KMS-11 (cell line): ENCODE data around the gene MYOM3.

Experiments used
- H2AFZ ChIP-seq: fragments of 200-600 bp; sonication (generic); 2 replicates; pipeline ENCODE4 v1.6.1; 2016; ENCODE audit warnings: antibody characterized with exemption, mixed run types, low read depth
- H3K27ac ChIP-seq: fragments of 200-600 bp; sonication (generic); 2 replicates; pipeline ENCODE4 v1.6.1; 2016; ENCODE audit warnings: mild to moderate bottlenecking, mixed run types
- H3K27me3 ChIP-seq: fragments of 200-600 bp; sonication (generic); 2 replicates; pipeline ENCODE4 v1.6.1; 2017; ENCODE audit warnings: mild to moderate bottlenecking, low read depth, mixed run types, moderate library complexity; ENCODE audit not compliant: insufficient read depth
- H3K36me3 ChIP-seq: fragments of 200-600 bp; sonication (generic); 2 replicates; pipeline ENCODE4 v1.6.1; 2017; ENCODE audit warnings: mild to moderate bottlenecking, mixed run types; ENCODE audit not compliant: insufficient read depth
- H3K4me1 ChIP-seq: fragments of 200-600 bp; sonication (generic); 2 replicates; pipeline ENCODE4 v1.6.1; 2016; ENCODE audit warnings: mild to moderate bottlenecking, low read depth, mixed run types; ENCODE audit not compliant: poor library complexity, severe bottlenecking
- H3K4me2 ChIP-seq: fragments of 200-600 bp; sonication (generic); 2 replicates; pipeline ENCODE4 v1.7.0; 2016; ENCODE audit warnings: mild to moderate bottlenecking, mixed run types
- H3K4me3 ChIP-seq: fragments of 200-600 bp; sonication (generic); IDR thresholded peaks from 2 replicates; pipeline ENCODE4 v1.6.1; 2017; ENCODE audit warnings: low read depth, low read length, mixed read lengths; ENCODE audit not compliant: insufficient read depth
- H3K79me2 ChIP-seq: fragments of 200-600 bp; sonication (generic); 2 replicates; pipeline ENCODE4 v1.6.1; 2016; ENCODE audit warnings: low read depth, mixed run types; ENCODE audit not compliant: insufficient read depth
- H3K9ac ChIP-seq: fragments of 200-600 bp; sonication (generic); 2 replicates; pipeline ENCODE4 v1.6.1; 2016; ENCODE audit warnings: mild to moderate bottlenecking, mixed run types
- H4K20me1 ChIP-seq: fragments of 200-600 bp; sonication (generic); 2 replicates; pipeline ENCODE4 v1.6.1; 2016; ENCODE audit warnings: mild to moderate bottlenecking, mixed run types; ENCODE audit not compliant: insufficient read depth
- TF ChIP-seq, protein P1 (sequence below): fragments of 200-600 bp; sonication (generic); conservative IDR thresholded peaks from 2 replicates; pipeline ENCODE4 v1.6.1; 2017; ENCODE audit warnings: low read depth, mild to moderate bottlenecking, antibody characterized with exemption, low read length, moderate library complexity, mixed read lengths

Gene MYOM3

DNA sequence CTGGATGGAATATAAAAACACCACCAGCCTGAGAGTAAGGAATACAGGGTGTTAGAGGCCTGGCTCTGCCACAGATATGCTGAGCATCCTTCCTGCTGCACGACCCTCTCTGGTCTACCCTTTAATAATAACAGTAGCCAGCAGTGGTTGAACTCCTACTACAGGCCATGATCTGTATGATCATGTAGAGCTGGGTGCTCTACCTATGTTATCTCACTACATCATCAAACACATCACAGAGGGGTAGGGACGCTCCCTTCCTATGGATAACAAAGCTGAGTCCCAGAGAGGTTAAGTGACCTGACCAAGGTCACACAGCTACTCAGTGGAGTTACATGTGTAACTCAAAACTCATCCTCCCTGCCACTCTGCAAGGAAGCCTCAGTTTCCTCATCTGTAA, 13.0 kb upstream of the MYOM3 start:
- Histone ChIP-seq H3K4me2 (no peak overlapping the region), H3K27ac (no peak overlapping the region), H3K4me1 (no peaks in the 10 kb centered on the region), H4K20me1 (no peaks in the 10 kb centered on the region), H3K79me2 (no peaks in the 10 kb centered on the region), H3K9ac (no peak overlapping the region), H3K27me3 (no peaks in the 10 kb centered on the region), H3K4me3 (no peak overlapping the region), H3K36me3 (no peaks in the 10 kb centered on the region), H2AFZ (no peak overlapping the region)
- TF ChIP-seq, protein P1, sequence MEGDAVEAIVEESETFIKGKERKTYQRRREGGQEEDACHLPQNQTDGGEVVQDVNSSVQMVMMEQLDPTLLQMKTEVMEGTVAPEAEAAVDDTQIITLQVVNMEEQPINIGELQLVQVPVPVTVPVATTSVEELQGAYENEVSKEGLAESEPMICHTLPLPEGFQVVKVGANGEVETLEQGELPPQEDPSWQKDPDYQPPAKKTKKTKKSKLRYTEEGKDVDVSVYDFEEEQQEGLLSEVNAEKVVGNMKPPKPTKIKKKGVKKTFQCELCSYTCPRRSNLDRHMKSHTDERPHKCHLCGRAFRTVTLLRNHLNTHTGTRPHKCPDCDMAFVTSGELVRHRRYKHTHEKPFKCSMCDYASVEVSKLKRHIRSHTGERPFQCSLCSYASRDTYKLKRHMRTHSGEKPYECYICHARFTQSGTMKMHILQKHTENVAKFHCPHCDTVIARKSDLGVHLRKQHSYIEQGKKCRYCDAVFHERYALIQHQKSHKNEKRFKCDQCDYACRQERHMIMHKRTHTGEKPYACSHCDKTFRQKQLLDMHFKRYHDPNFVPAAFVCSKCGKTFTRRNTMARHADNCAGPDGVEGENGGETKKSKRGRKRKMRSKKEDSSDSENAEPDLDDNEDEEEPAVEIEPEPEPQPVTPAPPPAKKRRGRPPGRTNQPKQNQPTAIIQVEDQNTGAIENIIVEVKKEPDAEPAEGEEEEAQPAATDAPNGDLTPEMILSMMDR = no peak

DNA sequence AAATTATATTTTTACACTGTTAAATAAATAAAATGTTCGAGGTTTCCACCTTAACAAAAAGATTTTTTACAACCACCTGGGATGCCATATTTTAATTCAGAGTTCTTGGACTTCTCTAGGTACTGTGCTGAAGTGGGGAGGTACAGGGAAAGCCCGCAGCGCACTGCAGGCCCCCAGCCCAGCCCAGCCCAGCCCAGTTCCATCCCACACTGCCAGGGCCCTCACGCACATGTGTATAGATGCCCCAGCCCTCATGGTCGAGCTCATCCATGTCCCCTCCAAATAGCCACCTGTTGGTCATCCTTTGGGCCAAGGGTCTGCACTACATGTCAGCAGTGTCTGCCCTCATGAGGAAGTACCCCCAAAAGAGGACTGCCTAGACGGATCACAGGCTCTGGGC, 11.7 kb upstream of the MYOM3 start:
- H3K4me1 ChIP-seq = no peaks in the 10 kb centered on the region
- no peak overlapping the region for H2AFZ ChIP-seq
- H3K4me2 ChIP-seq = no peak overlapping the region
- no peaks in the 10 kb centered on the region for H3K36me3 ChIP-seq
- H4K20me1 ChIP-seq = no peaks in the 10 kb centered on the region
- no peaks in the 10 kb centered on the region for H3K79me2 ChIP-seq
- H3K27ac ChIP-seq = no peak overlapping the region
- H3K4me3 ChIP-seq = no peak overlapping the region
- no peaks in the 10 kb centered on the region for H3K27me3 ChIP-seq
- TF ChIP-seq, protein P1 = no peak
- H3K9ac ChIP-seq = no peak overlapping the region

DNA sequence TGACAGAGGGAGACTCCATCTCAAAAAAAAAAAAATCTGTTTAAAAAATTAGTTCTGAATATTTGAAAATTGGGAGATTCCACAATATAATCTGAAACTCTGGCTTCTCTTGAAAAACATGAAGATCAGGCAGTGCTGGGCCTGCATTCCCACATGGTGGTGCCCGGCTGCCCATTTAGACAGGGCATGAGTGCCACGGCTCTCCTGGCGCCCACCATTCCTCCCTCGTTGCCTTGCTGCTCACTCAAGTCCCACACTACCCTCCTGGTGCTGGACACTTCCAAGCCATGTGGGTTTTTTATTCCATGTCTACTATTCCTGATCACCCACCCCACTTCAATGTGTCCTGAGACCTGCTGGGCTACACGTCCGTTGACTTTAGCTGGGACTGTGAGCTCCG, 10.8 kb upstream of the MYOM3 start:
- Histone ChIP-seq H2AFZ (no peak overlapping the region), H4K20me1 (no peaks in the 10 kb centered on the region), H3K79me2 (no peaks in the 10 kb centered on the region), H3K4me1 (no peaks in the 10 kb centered on the region), H3K9ac (no peak overlapping the region), H3K27ac (no peak overlapping the region), H3K27me3 (no peaks in the 10 kb centered on the region), H3K4me2 (no peak overlapping the region), H3K4me3 (no peak overlapping the region), H3K36me3 (no peaks in the 10 kb centered on the region)
- TF ChIP-seq, protein P1 = no peak

DNA sequence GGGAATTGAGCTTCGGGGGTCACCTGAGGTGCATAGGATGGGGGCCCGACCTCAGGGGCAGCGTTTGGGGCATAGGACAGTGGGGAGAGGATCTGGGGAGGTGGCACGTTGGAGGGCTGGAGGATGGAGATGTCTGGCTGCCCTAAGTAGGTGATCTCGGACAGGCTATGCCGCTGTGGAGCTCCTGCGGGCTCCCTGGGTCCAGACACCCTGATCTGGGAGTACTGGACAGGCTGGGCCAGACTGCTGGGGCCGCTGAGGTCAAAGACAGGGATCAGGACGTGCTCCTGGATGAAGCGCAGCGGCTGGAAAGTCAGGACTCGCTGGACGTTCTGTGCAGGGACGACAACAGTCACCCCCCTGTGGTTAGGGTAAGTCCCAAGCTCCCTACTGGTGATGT, 9.5 kb upstream of the MYOM3 start:
- Histone ChIP-seq H3K27ac (no peak overlapping the region), H3K4me2 (no peak overlapping the region), H3K79me2 (no peaks in the 10 kb centered on the region), H4K20me1 (no peaks in the 10 kb centered on the region), H3K27me3 (no peaks in the 10 kb centered on the region), H3K9ac (no peak overlapping the region), H3K36me3 (no peaks in the 10 kb centered on the region), H3K4me3 (no peak overlapping the region), H3K4me1 (no peaks in the 10 kb centered on the region), H2AFZ (no peak overlapping the region)
- TF ChIP-seq, protein P1 = no peak

DNA sequence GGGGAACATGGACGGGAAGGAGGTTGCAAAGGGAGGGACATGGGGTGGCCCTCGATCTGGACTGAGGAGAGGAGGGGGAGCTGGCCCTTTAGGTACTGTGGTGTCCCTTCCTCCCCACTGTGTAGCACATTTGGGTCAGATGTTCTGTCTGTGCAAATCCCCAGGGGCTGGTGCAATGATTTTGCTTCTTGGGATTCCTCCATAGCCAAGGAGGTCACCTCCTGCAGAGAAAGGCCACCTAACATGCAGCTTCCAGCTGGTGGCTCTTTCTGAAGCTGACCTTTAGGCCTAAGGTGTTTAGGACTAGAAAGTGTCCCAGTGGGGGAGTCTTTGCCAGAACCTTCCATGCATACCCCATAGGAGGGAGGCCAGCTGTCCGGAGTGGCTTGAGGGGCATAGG, 9.0 kb upstream of the MYOM3 start:
- no peaks in the 10 kb centered on the region for H3K36me3 ChIP-seq
- no peak overlapping the region for H2AFZ ChIP-seq
- no peaks in the 10 kb centered on the region for H3K27me3 ChIP-seq
- H3K4me1 ChIP-seq = no peaks in the 10 kb centered on the region
- no peaks in the 10 kb centered on the region for H4K20me1 ChIP-seq
- no peaks in the 10 kb centered on the region for H3K79me2 ChIP-seq
- no peak overlapping the region for H3K4me2 ChIP-seq
- H3K27ac ChIP-seq = no peak overlapping the region
- no peak overlapping the region for H3K4me3 ChIP-seq
- no peak overlapping the region for H3K9ac ChIP-seq
- TF ChIP-seq, protein P1 = no peak
